IMR-90 (cell line): ENCODE results near the gene UCP1.

Experiments
- CEBPB ChIP-seq: IDR thresholded peaks from 2 replicates; pipeline ENCODE4 v1.6.1; 2012; ENCODE audit warnings: low read depth, low read length, improper control_type of control experiment
- CHD1 ChIP-seq: IDR thresholded peaks from 2 replicates; pipeline ENCODE4 v1.6.1; 2012; ENCODE audit warnings: low read depth, low read length, improper control_type of control experiment
- CTCF ChIP-seq: conservative IDR thresholded peaks from 2 replicates; pipeline ENCODE4 v1.5.1; 2012; ENCODE audit warnings: mild to moderate bottlenecking, low read depth, low read length, improper control_type of control experiment
- ELK1 ChIP-seq: fragments of 150-350 bp; IDR thresholded peaks from 2 replicates; pipeline ENCODE4 v1.6.1; 2016; ENCODE audit warnings: low read depth, mild to moderate bottlenecking, low read length, moderate library complexity, borderline replicate concordance
- POLR2A ChIP-seq: IDR thresholded peaks from 2 replicates; pipeline ENCODE4 v1.6.1; 2012; ENCODE audit warnings: mild to moderate bottlenecking, low read depth, low read length
- RAD21 ChIP-seq: IDR thresholded peaks from 2 replicates; pipeline ENCODE4 v1.6.1; 2012; ENCODE audit warnings: low read length, improper control_type of control experiment

- TF ChIP-seq RAD21 (no peak), ELK1 (no peak), POLR2A (no peak), CTCF (no peak), CEBPB (no peak), CHD1 (no peak)
Observed at GRCh38 chr4:140568507-140569306, at the start of gene UCP1.
